ENCODE measurements around the gene CST7.
A peak's percentile ranks its signal among the peaks of the same experiment; 100 is the strongest.

Gene CST7

DNA sequence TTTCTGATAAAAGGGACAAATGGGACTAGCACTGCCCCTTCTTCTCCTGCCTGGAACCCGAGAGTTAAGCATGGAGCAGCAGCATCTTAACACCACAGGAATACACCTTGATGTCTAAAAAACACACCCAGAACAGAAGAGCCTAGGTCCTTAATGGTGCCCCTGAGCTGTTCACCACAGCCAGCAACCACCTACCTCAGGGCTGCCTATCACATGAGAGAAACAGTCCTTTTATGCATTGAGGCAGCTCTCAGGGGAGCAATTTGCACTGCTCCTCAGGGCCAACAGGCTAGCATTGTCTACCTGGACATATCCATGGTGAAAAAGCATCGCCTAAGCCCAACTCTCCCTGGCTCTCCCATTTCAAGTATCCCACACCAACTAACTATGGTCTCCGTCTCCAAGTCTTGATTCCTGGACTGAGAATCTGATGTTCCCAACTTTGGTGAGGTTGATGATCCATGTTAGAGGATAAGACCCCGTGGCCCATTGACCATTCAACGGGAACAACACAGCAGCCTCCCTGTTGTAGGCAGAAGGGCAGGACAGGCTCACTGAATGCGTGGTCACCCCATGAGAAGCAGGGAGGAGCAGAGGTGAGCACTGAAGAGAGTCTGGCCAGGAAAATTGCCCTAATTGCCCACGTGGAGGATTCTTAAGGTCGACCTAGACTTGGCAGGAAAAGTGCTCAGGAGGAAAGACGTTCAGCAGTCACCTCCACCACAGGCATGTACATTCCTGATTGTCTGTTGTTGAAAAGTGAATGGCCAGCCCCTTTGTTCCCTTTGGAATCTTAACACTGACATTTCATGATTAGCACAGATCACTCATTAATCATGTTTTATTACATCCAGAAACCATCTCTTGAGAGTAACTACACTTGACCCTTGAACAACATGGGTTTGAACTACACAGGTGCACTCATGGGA lies 47.6 kb downstream of the CST7 start:
- Histone ChIP-seq H2BK120ac (ENCODE audit: low read depth, low read length) (no peak overlapping the region), H3K18ac (ENCODE audit: low read depth in 1 of 2, low read length in 2 of 2) (no peak overlapping the region), H4K8ac (ENCODE audit: low read length) (no peak overlapping the region), H3K4me3 (ENCODE audit: insufficient read depth in 1 of 2, low read depth in 1 of 2, low read length in 2 of 2) (no peak overlapping the region), H2BK12ac (ENCODE audit: low read length in 2 of 2) (no peak overlapping the region), H3K23ac (ENCODE audit: low read length in 2 of 2) (no peak overlapping the region), H3K4ac (ENCODE audit: low read depth in 1 of 2, low read length in 2 of 2) (no peak overlapping the region), H3K27me3 (ENCODE audit: control insufficient read depth in 1 of 2, insufficient read depth in 1 of 2, low read length in 2 of 2) (peaks cover 0 to 18% of the 10 kb centered on the region in 2 experiments), H2BK5ac (ENCODE audit: low read depth, low read length, poor library complexity, severe bottlenecking) (no peak overlapping the region), H2AFZ (ENCODE audit: low read depth, low read length) (no peak overlapping the region), H3K4me2 (ENCODE audit: low read length, poor library complexity, severe bottlenecking) (no peak overlapping the region), H3K14ac (ENCODE audit: low read length in 2 of 2) (no peak overlapping the region), H2BK15ac (ENCODE audit: low read depth, poor library complexity, severe bottlenecking) (no peak overlapping the region), H4K91ac (ENCODE audit: low read length) (no peak overlapping the region), H3K27ac (ENCODE audit: low read length, poor library complexity, severe bottlenecking) (no peak overlapping the region), H3K36me3 (ENCODE audit: control insufficient read depth in 1 of 2, insufficient read depth in 2 of 2, low read depth in 1 of 2, low read length in 2 of 2) (no peaks in the 10 kb centered on the region), H3K9ac (ENCODE audit: low read length) (no peak overlapping the region), H3K9me3 (ENCODE audit: control insufficient read depth, low read length) (no peaks in the 10 kb centered on the region), H2AK5ac (ENCODE audit: low read length, severe bottlenecking) (no peak overlapping the region), H3K4me1 (ENCODE audit: control insufficient read depth, insufficient read depth, low read depth, low read length) (peaks cover 16% of the 10 kb centered on the region), H3K79me1 (replicated peaks; ENCODE audit: low read length, poor library complexity, severe bottlenecking) (peaks cover 7% of the 10 kb centered on the region)
- 65% methylated on average over 9 of the region's 9 CpGs for WGBS
- no peak for DNase-seq

- no peak overlapping the region for H3K4me3 ChIP-seq (ENCODE audit: insufficient read depth in 1 of 2, low read depth in 1 of 2, low read length in 2 of 2)
- no peak overlapping the region for H3K4ac ChIP-seq (ENCODE audit: low read depth in 1 of 2, low read length in 2 of 2)
- H4K91ac ChIP-seq (ENCODE audit: low read length): no peak overlapping the region
- WGBS: 96% methylated on average over 2 of the region's 3 CpGs
- peaks cover 16% of the 10 kb centered on the region for H3K4me1 ChIP-seq (ENCODE audit: control insufficient read depth, insufficient read depth, low read depth, low read length)
- H3K18ac ChIP-seq (ENCODE audit: low read depth in 1 of 2, low read length in 2 of 2): no peak overlapping the region
- H3K14ac ChIP-seq (ENCODE audit: low read length in 2 of 2): no peak overlapping the region
- no peaks in the 10 kb centered on the region for H3K36me3 ChIP-seq (ENCODE audit: control insufficient read depth in 1 of 2, insufficient read depth in 2 of 2, low read depth in 1 of 2, low read length in 2 of 2)
- peaks cover 0 to 18% of the 10 kb centered on the region in 2 experiments for H3K27me3 ChIP-seq (ENCODE audit: control insufficient read depth in 1 of 2, insufficient read depth in 1 of 2, low read length in 2 of 2)
- H3K9me3 ChIP-seq (ENCODE audit: control insufficient read depth, low read length): peaks cover 4% of the 10 kb centered on the region
- no peak overlapping the region for H3K9ac ChIP-seq (ENCODE audit: low read length)
- no peak overlapping the region for H2BK12ac ChIP-seq (ENCODE audit: low read length in 2 of 2)
- no peak for DNase-seq
- H3K4me2 ChIP-seq (ENCODE audit: low read length, poor library complexity, severe bottlenecking): no peak overlapping the region
- H2BK120ac ChIP-seq (ENCODE audit: low read depth, low read length): no peak overlapping the region
- H2AFZ ChIP-seq (ENCODE audit: low read depth, low read length): no peak overlapping the region
- H3K27ac ChIP-seq (ENCODE audit: low read length, poor library complexity, severe bottlenecking): no peak overlapping the region
- no peaks in the 10 kb centered on the region for H3K79me1 ChIP-seq (replicated peaks; ENCODE audit: low read length, poor library complexity, severe bottlenecking)
- H2BK5ac ChIP-seq (ENCODE audit: low read depth, low read length, poor library complexity, severe bottlenecking): no peak overlapping the region
- H4K8ac ChIP-seq (ENCODE audit: low read length): no peak overlapping the region
- H3K23ac ChIP-seq (ENCODE audit: low read length in 2 of 2): no peak overlapping the region
- no peak overlapping the region for H2BK15ac ChIP-seq (ENCODE audit: low read depth, poor library complexity, severe bottlenecking)
- H2AK5ac ChIP-seq (ENCODE audit: low read length, severe bottlenecking): no peak overlapping the region
These were observed 49.1 kb downstream of the CST7 start for GRCh38 chr20:24998121-24998520.

- Histone ChIP-seq H3K4me3 (ENCODE audit: insufficient read depth in 1 of 2, low read depth in 1 of 2, low read length in 2 of 2) (peak overlapping the region in 1 of 2 experiments; percentile 11), H4K8ac (ENCODE audit: low read length) (no peak overlapping the region), H2BK5ac (ENCODE audit: low read depth, low read length, poor library complexity, severe bottlenecking) (no peak overlapping the region), H3K4ac (ENCODE audit: low read depth in 1 of 2, low read length in 2 of 2) (no peak overlapping the region), H3K27ac (ENCODE audit: low read length, poor library complexity, severe bottlenecking) (no peak overlapping the region), H3K18ac (ENCODE audit: low read depth in 1 of 2, low read length in 2 of 2) (no peak overlapping the region), H3K9me3 (ENCODE audit: control insufficient read depth, low read length) (peaks cover 4% of the 10 kb centered on the region), H3K27me3 (ENCODE audit: control insufficient read depth in 1 of 2, insufficient read depth in 1 of 2, low read length in 2 of 2) (peaks cover 0 to 18% of the 10 kb centered on the region in 2 experiments), H2BK15ac (ENCODE audit: low read depth, poor library complexity, severe bottlenecking) (no peak overlapping the region), H2AFZ (ENCODE audit: low read depth, low read length) (no peak overlapping the region), H3K4me1 (ENCODE audit: control insufficient read depth, insufficient read depth, low read depth, low read length) (peaks cover 16% of the 10 kb centered on the region), H3K9ac (ENCODE audit: low read length) (no peak overlapping the region), H3K79me1 (replicated peaks; ENCODE audit: low read length, poor library complexity, severe bottlenecking) (no peaks in the 10 kb centered on the region), H2AK5ac (ENCODE audit: low read length, severe bottlenecking) (no peak overlapping the region), H2BK12ac (ENCODE audit: low read length in 2 of 2) (no peak overlapping the region), H3K36me3 (ENCODE audit: control insufficient read depth in 1 of 2, insufficient read depth in 2 of 2, low read depth in 1 of 2, low read length in 2 of 2) (no peaks in the 10 kb centered on the region), H4K91ac (ENCODE audit: low read length) (no peak overlapping the region), H3K23ac (ENCODE audit: low read length in 2 of 2) (no peak overlapping the region), H3K14ac (ENCODE audit: low read length in 2 of 2) (peak overlapping the region in 1 of 2 experiments; percentile 53), H3K4me2 (ENCODE audit: low read length, poor library complexity, severe bottlenecking) (no peak overlapping the region), H2BK120ac (ENCODE audit: low read depth, low read length) (no peak overlapping the region)
- no peak for DNase-seq
- WGBS: 72% methylated on average over 12 of the region's 12 CpGs
These were observed 49.8 kb downstream of the CST7 start for GRCh38 chr20:24998631-24999445.

DNA sequence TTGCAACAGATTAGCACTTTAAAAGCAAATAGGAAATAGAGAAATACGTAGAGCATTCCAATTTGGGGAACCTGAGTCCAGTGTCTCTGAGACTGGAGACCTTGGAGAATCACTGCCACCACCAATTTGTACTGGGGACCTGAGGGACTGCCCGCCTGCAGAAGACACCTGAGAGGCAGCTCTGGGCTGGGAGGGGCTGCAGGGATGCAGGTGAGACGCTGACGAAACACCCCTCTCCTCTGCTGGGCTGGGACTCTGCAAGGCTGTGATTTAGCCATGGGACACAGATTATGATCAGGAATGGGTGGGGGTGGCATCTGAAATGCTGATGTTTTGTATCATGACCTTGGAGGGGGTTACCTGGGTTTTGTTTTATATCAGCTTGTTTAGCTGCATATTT lies 50.5 kb downstream of the CST7 start:
- peaks cover 0 to 18% of the 10 kb centered on the region in 2 experiments for H3K27me3 ChIP-seq (ENCODE audit: control insufficient read depth in 1 of 2, insufficient read depth in 1 of 2, low read length in 2 of 2)
- no peak overlapping the region for H2BK5ac ChIP-seq (ENCODE audit: low read depth, low read length, poor library complexity, severe bottlenecking)
- H3K23ac ChIP-seq (ENCODE audit: low read length in 2 of 2): no peak overlapping the region
- H3K79me1 ChIP-seq (replicated peaks; ENCODE audit: low read length, poor library complexity, severe bottlenecking): no peaks in the 10 kb centered on the region
- no peak overlapping the region for H3K14ac ChIP-seq (ENCODE audit: low read length in 2 of 2)
- no peaks in the 10 kb centered on the region for H3K36me3 ChIP-seq (ENCODE audit: control insufficient read depth in 1 of 2, insufficient read depth in 2 of 2, low read depth in 1 of 2, low read length in 2 of 2)
- H2BK12ac ChIP-seq (ENCODE audit: low read length in 2 of 2): no peak overlapping the region
- H4K8ac ChIP-seq (ENCODE audit: low read length): no peak overlapping the region
- H4K91ac ChIP-seq (ENCODE audit: low read length): no peak overlapping the region
- no peak overlapping the region for H3K9ac ChIP-seq (ENCODE audit: low read length)
- no peak overlapping the region for H2BK15ac ChIP-seq (ENCODE audit: low read depth, poor library complexity, severe bottlenecking)
- H2AFZ ChIP-seq (ENCODE audit: low read depth, low read length): no peak overlapping the region
- peaks cover 4% of the 10 kb centered on the region for H3K9me3 ChIP-seq (ENCODE audit: control insufficient read depth, low read length)
- no peak overlapping the region for H3K27ac ChIP-seq (ENCODE audit: low read length, poor library complexity, severe bottlenecking)
- no peak overlapping the region for H3K4me3 ChIP-seq (ENCODE audit: insufficient read depth in 1 of 2, low read depth in 1 of 2, low read length in 2 of 2)
- H3K4ac ChIP-seq (ENCODE audit: low read depth in 1 of 2, low read length in 2 of 2): no peak overlapping the region
- H3K18ac ChIP-seq (ENCODE audit: low read depth in 1 of 2, low read length in 2 of 2): no peak overlapping the region
- H3K4me1 ChIP-seq (ENCODE audit: control insufficient read depth, insufficient read depth, low read depth, low read length): peaks cover 16% of the 10 kb centered on the region
- H2AK5ac ChIP-seq (ENCODE audit: low read length, severe bottlenecking): no peak overlapping the region
- 73% methylated on average over 4 of the region's 4 CpGs for WGBS
- no peak overlapping the region for H3K4me2 ChIP-seq (ENCODE audit: low read length, poor library complexity, severe bottlenecking)
- DNase-seq: no peak
- H2BK120ac ChIP-seq (ENCODE audit: low read depth, low read length): no peak overlapping the region

All from mesenchymal stem cell (in vitro differentiated cells and primary cell).